Fibroblast of lung (primary cell): ENCODE data around the gene ZNHIT1. TPM values are rescaled to one million over a fixed set of nuclear protein-coding genes. Genes with fewer than 3 reads are reported as not detected.

Experiments used
- DNase-seq, 2 donors: peaks; one replicate each; pipeline versions ENCODE4 v3.0.0 to v3.0.0-alpha.2; 2010; ENCODE audit warnings: low read depth in 2 of 2
- H2AFZ ChIP-seq: 2 replicates; pipeline ENCODE4 v1.5.1; 2012; ENCODE audit warnings: low read length, control low read depth, inconsistent platforms
- H3K27ac ChIP-seq: 2 replicates; pipeline ENCODE4 v1.5.1; 2011; ENCODE audit warnings: low read length, control low read depth; ENCODE audit not compliant: insufficient read depth
- H3K27me3 ChIP-seq: 2 replicates; pipeline ENCODE4 v1.5.1; 2011; ENCODE audit warnings: mild to moderate bottlenecking, low read length; ENCODE audit not compliant: control insufficient read depth, insufficient read depth
- H3K36me3 ChIP-seq: 2 replicates; pipeline ENCODE4 v1.5.1; 2011; ENCODE audit warnings: low read length; ENCODE audit not compliant: control insufficient read depth, insufficient read depth
- H3K4me1 ChIP-seq: 2 replicates; pipeline ENCODE4 v1.5.1; 2011; ENCODE audit warnings: low read length; ENCODE audit not compliant: control insufficient read depth, insufficient read depth; ENCODE audit errors: extremely low read depth
- H3K4me2 ChIP-seq: 2 replicates; pipeline ENCODE4 v1.5.1; 2011; ENCODE audit warnings: low read length, control low read depth; ENCODE audit not compliant: insufficient read depth; ENCODE audit errors: extremely low read depth
- H3K4me3 ChIP-seq, 4 experiments: fragments of 200-600 bp in 1 of 4; sonication (generic) in 1 of 4; replicated peaks in 1 of 4; 2 replicates each; pipeline ENCODE4 v1.5.1; 2011 to 2016; ENCODE audit warnings: low read length in 4 of 4, low read depth in 3 of 4, mild to moderate bottlenecking in 3 of 4, control low read depth in 2 of 4, inconsistent platforms in 1 of 4, mixed read lengths in 1 of 4; ENCODE audit not compliant: insufficient read depth in 1 of 4; ENCODE audit errors: control extremely low read depth in 1 of 4
- H3K79me2 ChIP-seq: 2 replicates; pipeline ENCODE4 v1.5.1; 2012; ENCODE audit warnings: mild to moderate bottlenecking, low read length, inconsistent platforms; ENCODE audit not compliant: control insufficient read depth, insufficient read depth
- H3K9ac ChIP-seq: 2 replicates; pipeline ENCODE4 v1.5.1; 2011; ENCODE audit warnings: mild to moderate bottlenecking, low read length, control low read depth; ENCODE audit not compliant: insufficient read depth
- H3K9me3 ChIP-seq: 2 replicates; pipeline ENCODE4 v1.5.1; 2012; ENCODE audit warnings: low read depth, low read length; ENCODE audit not compliant: control insufficient read depth, insufficient read depth
- H4K20me1 ChIP-seq: 2 replicates; pipeline ENCODE4 v1.5.1; 2011; ENCODE audit warnings: low read length; ENCODE audit not compliant: control insufficient read depth, insufficient read depth; ENCODE audit errors: extremely low read depth
- EZH2 ChIP-seq: IDR thresholded peaks from 2 replicates; pipeline ENCODE4 v1.5.1; 2012; ENCODE audit warnings: low read length, control low read depth, mild to moderate bottlenecking; ENCODE audit errors: missing control alignments
- polyA plus RNA-seq, 2 donors: library from polyadenylated mRNA; depleted of rRNA in 1 of 2; stranded (reverse) in 1 of 2; unstranded in 1 of 2; fragments of >200 nt; gene quantifications; 2 replicates each; pipeline ENCODE4 v1.2.1, GENCODE V29; 2011 to 2012; ENCODE audit warnings: missing spikeins in 1 of 2
- total RNA-seq: library from RNA; depleted of rRNA; stranded (reverse); fragments of >200 nt; gene quantifications from 2 replicates; pipeline ENCODE4 v1.2.1, GENCODE V29; 2014
- TF ChIP-seq, protein P1 (sequence below), 2 donors: IDR thresholded peaks in 1 of 2; conservative IDR thresholded peaks in 1 of 2; 1 replicate in 1 of 2; 2 replicates in 1 of 2; pipeline ENCODE4 v1.5.1; 2011 to 2012; ENCODE audit warnings: low read length in 2 of 2, control low read depth in 1 of 2, inconsistent platforms in 1 of 2, low read depth in 1 of 2, mild to moderate bottlenecking in 1 of 2

Gene ZNHIT1
- total and polyA plus RNA-seq, 2 donors (not counting 1 experiment from before 2014, with no cell fraction given): 36.6 to 62.1 TPM

DNA sequence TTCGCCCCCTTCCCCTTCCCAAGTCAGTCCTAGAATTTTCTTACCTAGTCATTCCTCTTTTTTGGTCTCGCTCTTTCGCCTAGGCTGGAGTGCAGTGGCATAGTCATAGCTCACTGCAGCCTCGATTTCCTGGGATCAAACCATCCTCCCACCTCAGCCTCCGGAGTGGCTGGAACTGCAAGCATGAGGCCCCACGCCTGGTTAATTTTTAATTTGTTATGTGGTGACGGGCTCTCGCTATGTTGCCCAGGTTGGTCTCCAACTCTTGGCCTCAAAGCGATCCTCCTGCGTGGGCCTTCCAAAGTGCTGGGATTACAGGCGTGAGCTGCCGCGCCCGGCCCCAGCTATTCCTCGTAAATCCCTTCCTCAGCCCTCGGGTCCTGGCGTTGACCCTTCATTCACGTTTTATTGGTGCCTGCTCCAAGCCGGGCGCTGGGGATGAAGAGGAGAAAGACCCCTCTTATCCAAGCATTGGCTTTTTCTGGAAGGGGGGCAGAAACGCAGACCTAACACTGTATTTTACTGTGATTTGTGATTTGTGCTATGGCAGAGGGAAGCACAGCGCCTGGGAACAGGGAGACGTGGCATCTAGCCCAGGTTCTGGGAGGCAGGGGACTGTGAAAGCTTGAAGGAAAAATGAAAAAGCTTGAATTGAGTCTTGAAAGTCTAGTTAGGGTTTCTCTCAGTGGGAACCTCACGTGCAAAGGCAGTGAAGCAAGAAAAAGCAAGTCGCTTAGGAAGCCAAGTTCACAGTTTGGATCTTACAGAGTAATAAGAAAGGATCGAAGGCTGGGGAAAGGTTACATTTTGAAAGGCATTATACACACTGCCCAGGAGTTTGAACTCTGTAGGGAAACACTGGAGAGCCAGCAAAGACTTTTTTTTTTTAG is 516 bp downstream of the ZNHIT1 start:
- DNase-seq: no peak
- peaks cover 10% of the 10 kb centered on the region for H3K4me1 ChIP-seq
- H3K9me3 ChIP-seq: no peaks in the 10 kb centered on the region
- H4K20me1 ChIP-seq: no peaks in the 10 kb centered on the region
- no peaks in the 10 kb centered on the region for H3K27me3 ChIP-seq
- H3K27ac ChIP-seq: peak overlapping the region; percentile 98
- H3K4me3 ChIP-seq: peak overlapping the region; percentile 88 to 98 (median 94)
- H3K79me2 ChIP-seq: peaks cover 33% of the 10 kb centered on the region
- peaks cover 12% of the 10 kb centered on the region for H3K36me3 ChIP-seq
- H2AFZ ChIP-seq: peak overlapping the region; percentile 96
- TF ChIP-seq, protein P1, sequence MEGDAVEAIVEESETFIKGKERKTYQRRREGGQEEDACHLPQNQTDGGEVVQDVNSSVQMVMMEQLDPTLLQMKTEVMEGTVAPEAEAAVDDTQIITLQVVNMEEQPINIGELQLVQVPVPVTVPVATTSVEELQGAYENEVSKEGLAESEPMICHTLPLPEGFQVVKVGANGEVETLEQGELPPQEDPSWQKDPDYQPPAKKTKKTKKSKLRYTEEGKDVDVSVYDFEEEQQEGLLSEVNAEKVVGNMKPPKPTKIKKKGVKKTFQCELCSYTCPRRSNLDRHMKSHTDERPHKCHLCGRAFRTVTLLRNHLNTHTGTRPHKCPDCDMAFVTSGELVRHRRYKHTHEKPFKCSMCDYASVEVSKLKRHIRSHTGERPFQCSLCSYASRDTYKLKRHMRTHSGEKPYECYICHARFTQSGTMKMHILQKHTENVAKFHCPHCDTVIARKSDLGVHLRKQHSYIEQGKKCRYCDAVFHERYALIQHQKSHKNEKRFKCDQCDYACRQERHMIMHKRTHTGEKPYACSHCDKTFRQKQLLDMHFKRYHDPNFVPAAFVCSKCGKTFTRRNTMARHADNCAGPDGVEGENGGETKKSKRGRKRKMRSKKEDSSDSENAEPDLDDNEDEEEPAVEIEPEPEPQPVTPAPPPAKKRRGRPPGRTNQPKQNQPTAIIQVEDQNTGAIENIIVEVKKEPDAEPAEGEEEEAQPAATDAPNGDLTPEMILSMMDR (conservative IDR thresholded peaks at IDR 0.05 in 1 of 2, IDR thresholded peaks at IDR 0.05 in 1 of 2; ENCODE audit: low read depth in 1 of 2, low read length in 2 of 2): no peak
- TF ChIP-seq EZH2: no peak
- H3K4me2 ChIP-seq: peak overlapping the region; percentile 79
- peak overlapping the region; percentile 57 for H3K9ac ChIP-seq

DNA sequence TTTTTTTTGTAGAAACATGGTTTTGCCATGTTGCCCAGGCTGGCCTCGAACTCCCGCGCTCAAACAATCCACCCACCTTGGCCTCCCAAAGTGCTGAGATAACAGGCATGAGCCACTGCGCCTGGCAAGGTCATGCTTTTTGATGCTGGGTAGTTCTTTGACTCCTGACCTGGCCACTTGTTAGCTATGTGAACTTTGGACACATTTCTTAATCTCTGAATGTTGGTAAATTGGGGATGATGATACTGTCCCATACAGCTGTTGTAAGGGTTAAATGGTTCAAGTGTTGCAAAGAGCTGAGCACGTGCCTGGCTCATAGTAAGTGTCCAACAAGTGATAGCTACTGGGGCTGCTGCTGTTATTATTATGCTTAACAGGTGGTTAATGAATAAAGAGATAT is 2.3 kb downstream of the ZNHIT1 start:
- peaks cover 15% of the 10 kb centered on the region for H3K36me3 ChIP-seq
- H3K27me3 ChIP-seq: no peaks in the 10 kb centered on the region
- H3K9ac ChIP-seq: no peak overlapping the region
- no peak overlapping the region for H3K4me3 ChIP-seq
- H3K4me1 ChIP-seq: peaks cover 7% of the 10 kb centered on the region
- no peak overlapping the region for H2AFZ ChIP-seq
- no peak overlapping the region for H3K27ac ChIP-seq
- H3K79me2 ChIP-seq: peaks cover 33% of the 10 kb centered on the region
- H3K4me2 ChIP-seq: no peak overlapping the region
- DNase-seq: no peak
- no peaks in the 10 kb centered on the region for H3K9me3 ChIP-seq
- H4K20me1 ChIP-seq: no peaks in the 10 kb centered on the region
- TF ChIP-seq EZH2: no peak

DNA sequence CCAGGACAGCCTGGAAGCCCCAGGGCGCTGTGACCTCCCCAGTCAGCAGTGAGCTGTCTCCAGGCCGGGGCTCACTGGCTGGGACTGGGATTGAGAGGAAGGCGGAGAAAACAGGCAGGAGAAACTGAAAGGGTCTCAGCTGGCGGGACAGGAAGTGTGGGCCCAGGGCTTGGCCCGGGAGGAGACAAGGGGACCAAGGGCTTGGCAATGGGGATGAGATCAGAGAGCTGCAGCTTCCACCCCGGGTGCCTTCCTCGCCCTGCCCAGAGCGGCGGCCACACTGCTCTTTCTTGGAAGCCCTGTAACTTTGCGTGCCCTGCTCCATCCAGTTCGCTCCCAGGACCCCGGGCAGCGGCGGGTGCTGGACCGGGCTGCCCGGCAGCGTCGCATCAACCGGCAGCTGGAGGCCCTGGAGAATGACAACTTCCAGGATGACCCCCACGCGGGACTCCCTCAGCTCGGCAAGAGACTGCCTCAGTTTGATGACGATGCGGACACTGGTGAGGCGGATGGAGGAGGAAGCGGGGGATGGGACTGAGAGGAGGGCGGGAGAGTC is 4.4 kb downstream of the ZNHIT1 start:
- H3K4me3 ChIP-seq: no peak overlapping the region
- H3K9ac ChIP-seq: no peak overlapping the region
- no peaks in the 10 kb centered on the region for H3K27me3 ChIP-seq
- no peak for DNase-seq
- H3K79me2 ChIP-seq: peaks cover 16% of the 10 kb centered on the region
- no peaks in the 10 kb centered on the region for H3K4me1 ChIP-seq
- H3K9me3 ChIP-seq: no peaks in the 10 kb centered on the region
- no peak overlapping the region for H3K27ac ChIP-seq
- no peaks in the 10 kb centered on the region for H4K20me1 ChIP-seq
- peaks cover 11% of the 10 kb centered on the region for H3K36me3 ChIP-seq
- TF ChIP-seq EZH2: no peak
- TF ChIP-seq, protein P1 (conservative IDR thresholded peaks at IDR 0.05 in 1 of 2, IDR thresholded peaks at IDR 0.05 in 1 of 2; ENCODE audit: low read depth in 1 of 2, low read length in 2 of 2): no peak
- H2AFZ ChIP-seq: no peak overlapping the region
- H3K4me2 ChIP-seq: no peak overlapping the region
